ENCODE measurements around the gene RGSL1.
"Not testable (repeated sequence)": the region's sequence is repeated elsewhere in the genome, so short reads cannot be mapped to it uniquely, and the experiment has no call there.

The RGSL1 gene

GRCh38 chr1:182447124-182447523 is 2.8 kb upstream of the RGSL1 start:
- DNase-seq, result not testable (repeated sequence)

- no peak for DNase-seq
Observed at GRCh38 chr1:182447660-182448059, 2.3 kb upstream of the RGSL1 start.

GRCh38 chr1:182453631-182454030 is 3.7 kb downstream of the RGSL1 start:
- no peak for DNase-seq

- DNase-seq, result no peak
Observed at GRCh38 chr1:182457844-182458243, 7.9 kb downstream of the RGSL1 start.

GRCh38 chr1:182459949-182460348 is 10.0 kb downstream of the RGSL1 start:
- DNase-seq, result no peak

GRCh38 chr1:182460550-182460951 is 10.6 kb downstream of the RGSL1 start:
- no peak for DNase-seq

GRCh38 chr1:182473556-182473955 is 23.6 kb downstream of the RGSL1 start:
- no peak for DNase-seq

- DNase-seq, result no peak
Observed at GRCh38 chr1:182476625-182477024, 26.7 kb downstream of the RGSL1 start.

- no peak for DNase-seq
Observed at GRCh38 chr1:182478238-182478637, 28.3 kb downstream of the RGSL1 start.

GRCh38 chr1:182484067-182484466 is 34.1 kb downstream of the RGSL1 start:
- DNase-seq, result no peak

- no peak for DNase-seq
Observed at GRCh38 chr1:182484531-182485257, 34.7 kb downstream of the RGSL1 start.

GRCh38 chr1:182485861-182486260 is 35.9 kb downstream of the RGSL1 start:
- no peak for DNase-seq

GRCh38 chr1:182488803-182489202 is 38.9 kb downstream of the RGSL1 start:
- no peak for DNase-seq

- DNase-seq, result no peak
Observed at GRCh38 chr1:182493063-182493462, 43.1 kb downstream of the RGSL1 start.

- no peak for DNase-seq
Observed at GRCh38 chr1:182495002-182495401, 45.1 kb downstream of the RGSL1 start.

GRCh38 chr1:182495693-182496092 is 45.7 kb downstream of the RGSL1 start:
- no peak for DNase-seq

- DNase-seq, result no peak
Observed at GRCh38 chr1:182507685-182508084, 57.7 kb downstream of the RGSL1 start.

GRCh38 chr1:182515556-182515955 is 65.6 kb downstream of the RGSL1 start:
- no peak for DNase-seq

- DNase-seq, result no peak
Observed at GRCh38 chr1:182520736-182521135, 70.8 kb downstream of the RGSL1 start.

GRCh38 chr1:182525342-182525741 is 75.4 kb downstream of the RGSL1 start:
- no peak for DNase-seq

- no peak for DNase-seq
Observed at GRCh38 chr1:182527680-182528079, 77.7 kb downstream of the RGSL1 start.

GRCh38 chr1:182528206-182528605 is 78.3 kb downstream of the RGSL1 start:
- not testable (repeated sequence) for DNase-seq

GRCh38 chr1:182533896-182534295 is 84.0 kb downstream of the RGSL1 start:
- no peak for DNase-seq

GRCh38 chr1:182549346-182549745 is 99.4 kb downstream of the RGSL1 start:
- DNase-seq, result no peak

GRCh38 chr1:182549811-182550210 is 99.9 kb downstream of the RGSL1 start:
- no peak for DNase-seq

Measured in midbrain (tissue), 1 donor.